K562 (cell line): ENCODE results near the gene CLEC4E. TPM values are rescaled to one million over a fixed set of nuclear protein-coding genes. Genes with fewer than 3 reads are reported as not detected.

Source experiments
- ATAC-seq: fragments of 200-7000 bp; cut with Tn5 transposase; 3 replicates; pipeline ENCODE4 v1.9.1; 2020; ENCODE audit warnings: moderate library complexity
- BruUV-seq: library from RNA; stranded (reverse); fragments of 400-500 nt; replicated peaks from 2 replicates; lab custom pipeline; 2021; lab: Mats Ljungman, UMichigan
- CTCF ChIA-PET: fragments of 300-600 bp; formaldehyde crosslinking; extraction: SDS; loops from one replicate; lab custom pipeline; 2021; ENCODE audit warnings: low intra/inter-chr PET ratio; lab: Yijun Ruan, JAX
- POLR2A ChIA-PET: fragments of 300-600, 350-650 bp; sonication (Branson Sonifier 250); formaldehyde crosslinking; extraction: SDS; loops from one replicate; lab custom pipeline; 2021; ENCODE audit warnings: antibody characterized with exemption, inconsistent platforms; lab: Yijun Ruan, JAX
- DNase-seq, 4 experiments: peaks; one replicate each; pipeline versions ENCODE4 v3.0.0 to v3.0.0-alpha.2; 2011 to 2018; ENCODE audit warnings: low spot score in 3 of 4, mixed read lengths in 3 of 4; ENCODE audit errors: extremely low read depth in 1 of 4
- FAIRE-seq: peaks from 2 replicates; lab custom pipeline; 2011; peaks lifted over from hg19 to GRCh38; lab: Jason Lieb, UNC
- H2AFZ ChIP-seq: 2 replicates; pipeline ENCODE4 v1.6.0; 2011; ENCODE audit warnings: low read depth, low read length, control low read depth, inconsistent platforms
- H3K27ac ChIP-seq: fragments of 200-600 bp; 3 replicates; pipeline ENCODE4 v1.8.0; 2011; ENCODE audit warnings: low read depth, mild to moderate bottlenecking, control low read depth, inconsistent platforms, low read length, moderate library complexity, mixed read lengths; ENCODE audit errors: extremely low read depth
- H3K27me3 ChIP-seq, 2 experiments: fragments of 300-600 bp in 1 of 2; 2 replicates in 1 of 2; 3 replicates in 1 of 2; pipeline versions ENCODE4 v1.6.0 to v1.8.0; 2011; ENCODE audit warnings: inconsistent platforms in 2 of 2, low read length in 2 of 2, mild to moderate bottlenecking in 1 of 2, mixed read lengths in 1 of 2, moderate library complexity in 1 of 2; ENCODE audit not compliant: control insufficient read depth in 2 of 2, insufficient read depth in 2 of 2
- H3K36me3 ChIP-seq: fragments of 300-600 bp; 3 replicates; pipeline ENCODE4 v1.8.0; 2011; ENCODE audit warnings: mild to moderate bottlenecking, low read length, inconsistent platforms; ENCODE audit not compliant: control insufficient read depth, insufficient read depth
- H3K4me1 ChIP-seq, 2 experiments: fragments of 200-600 bp in 1 of 2; replicated peaks in 1 of 2; 2 replicates in 1 of 2; 3 replicates in 1 of 2; pipeline versions ENCODE4 v1.5.1 to v1.8.0; 2011; ENCODE audit warnings: inconsistent platforms in 2 of 2, low read length in 2 of 2, mild to moderate bottlenecking in 1 of 2, mixed read lengths in 1 of 2, moderate library complexity in 1 of 2; ENCODE audit not compliant: control insufficient read depth in 2 of 2, insufficient read depth in 2 of 2
- H3K4me2 ChIP-seq: 2 replicates; pipeline ENCODE4 v1.6.1; 2011; ENCODE audit warnings: low read length, control low read depth, inconsistent platforms, mixed read lengths; ENCODE audit not compliant: insufficient read depth
- H3K4me3 ChIP-seq: fragments of 200-600 bp; sonication (generic), shearing (Covaris generic); 2 replicates; pipeline ENCODE4 v1.5.1; 2016; ENCODE audit warnings: control low read depth, inconsistent platforms
- H3K79me2 ChIP-seq: fragments of 200-600 bp; 3 replicates; pipeline ENCODE4 v1.8.0; 2011; ENCODE audit warnings: low read length, inconsistent platforms; ENCODE audit not compliant: control insufficient read depth, insufficient read depth
- H3K9ac ChIP-seq, 2 experiments: 2 replicates each; pipeline versions ENCODE4 v1.6.0 to v1.6.1; 2011; ENCODE audit warnings: low read depth in 2 of 2, low read length in 2 of 2, control low read depth in 1 of 2, inconsistent platforms in 1 of 2, mild to moderate bottlenecking in 1 of 2, mixed read lengths in 1 of 2; ENCODE audit not compliant: insufficient read depth in 1 of 2
- H3K9me1 ChIP-seq: one replicate; pipeline ENCODE4 v1.6.0; 2011; ENCODE audit warnings: inconsistent platforms, mild to moderate bottlenecking, low read length, moderate library complexity; ENCODE audit not compliant: control insufficient read depth, insufficient read depth
- H3K9me3 ChIP-seq: replicated peaks from 2 replicates; pipeline ENCODE4 v1.5.1; 2011; ENCODE audit warnings: low read depth, low read length, inconsistent platforms; ENCODE audit not compliant: control insufficient read depth, insufficient read depth
- H4K20me1 ChIP-seq: replicated peaks from 2 replicates; pipeline ENCODE4 v1.6.1; 2011; ENCODE audit warnings: low read length, inconsistent platforms, mixed read lengths; ENCODE audit not compliant: control insufficient read depth, insufficient read depth
- CREB5 ChIP-seq: fragments of 250-450 bp; sonication (Bioruptor Pico); IDR thresholded peaks from 2 replicates; pipeline ENCODE4 v1.5.0; 2020; ENCODE audit warnings: mild to moderate bottlenecking
- ESRRB ChIP-seq: fragments of 250-450 bp; sonication (Bioruptor Pico); IDR thresholded peaks from 2 replicates; pipeline ENCODE4 v1.5.0; 2020; ENCODE audit warnings: mild to moderate bottlenecking, moderate library complexity, borderline replicate concordance
- FIP1L1 ChIP-seq: fragments of 200-400 bp; formaldehyde crosslinking; IDR thresholded peaks from 2 replicates; pipeline ENCODE4 v1.6.1; 2018; ENCODE audit warnings: mild to moderate bottlenecking, low read depth, low read length; ENCODE audit not compliant: poor library complexity, severe bottlenecking
- FOXA3 ChIP-seq, 2 experiments: fragments of 450-650 bp in 1 of 2; sonication (generic) in 1 of 2; formaldehyde crosslinking; IDR thresholded peaks in 1 of 2; conservative IDR thresholded peaks in 1 of 2; 2 replicates each; pipeline versions ENCODE4 v1.4.0 to v1.8.0; 2020 to 2022; ENCODE audit warnings: mild to moderate bottlenecking in 2 of 2, missing genetic modification reagents in 1 of 2
- HMG20A ChIP-seq: fragments of 450-650 bp; formaldehyde crosslinking; conservative IDR thresholded peaks from 2 replicates; pipeline ENCODE4 v1.4.0; 2020; ENCODE audit warnings: mild to moderate bottlenecking, mixed read lengths
- HOXB6 ChIP-seq: fragments of 250-450 bp; sonication (Bioruptor Pico); IDR thresholded peaks from 2 replicates; pipeline ENCODE4 v1.5.1; 2022; ENCODE audit warnings: mild to moderate bottlenecking, borderline replicate concordance
- MAFK ChIP-seq: IDR thresholded peaks from 2 replicates; pipeline ENCODE4 v1.6.1; 2011; ENCODE audit warnings: low read length, improper control_type of control experiment
- NR2F6 ChIP-seq: fragments of 450-650 bp; formaldehyde crosslinking; IDR thresholded peaks from 2 replicates; pipeline ENCODE4 v1.4.0; 2020; ENCODE audit warnings: mild to moderate bottlenecking
- PHF20 ChIP-seq: fragments of 450-650 bp; IDR thresholded peaks from 2 replicates; pipeline ENCODE4 v1.6.1; 2018; ENCODE audit not compliant: partially characterized antibody
- TCFL5 ChIP-seq: fragments of 250-450 bp; sonication (Bioruptor Pico); conservative IDR thresholded peaks from 2 replicates; pipeline ENCODE4 v1.6.1; 2021; ENCODE audit warnings: mild to moderate bottlenecking, moderate library complexity, matching md5 sums
- YY1 ChIP-seq, 3 experiments: IDR thresholded peaks; 2 replicates each; pipeline ENCODE4 v1.6.1; 2011; ENCODE audit warnings: low read length in 2 of 3, mild to moderate bottlenecking in 2 of 3, moderate library complexity in 2 of 3, borderline replicate concordance in 1 of 3, control low read depth in 1 of 3, low read depth in 1 of 3; ENCODE audit not compliant: insufficient read depth in 3 of 3, insufficient replicate concordance in 2 of 3, control insufficient read depth in 1 of 3, insufficient read length in 1 of 3; ENCODE audit errors: extremely low read depth in 1 of 3
- ZBTB26 ChIP-seq: fragments of 450-650 bp; formaldehyde crosslinking; IDR thresholded peaks from 2 replicates; pipeline ENCODE4 v1.4.0; 2022; ENCODE audit warnings: missing genetic modification characterization
- ZHX1 ChIP-seq: fragments of 150-350 bp; conservative IDR thresholded peaks from 2 replicates; pipeline ENCODE4 v1.6.1; 2014; ENCODE audit warnings: low read length
- ZNF75A ChIP-seq: fragments of 450-650 bp; formaldehyde crosslinking; IDR thresholded peaks from 2 replicates; pipeline ENCODE4 v1.4.0; 2020; ENCODE audit warnings: mild to moderate bottlenecking
- WGBS: fragments of 100-300 bp; shearing (Covaris generic); methylation state at CpG from one replicate; pipeline ENCODE4 v1.1.6; 2016; ENCODE audit warnings: low coverage, mixed read lengths; ENCODE audit not compliant: insufficient coverage; ENCODE audit errors: missing lambda C conversion rate; 5-methylcytosine and 5-hydroxymethylcytosine counted together
- in situ Hi-C: fragments of 300-500 bp; cut with MboI; formaldehyde crosslinking; loops from 4 replicates; pipeline ENCODE4 v1.15.0; 2018; ENCODE audit warnings: inconsistent platforms, mixed read lengths
- intact Hi-C: fragments of 100-400 bp; cut with micrococcal nuclease; formaldehyde crosslinking; loops from 2 replicates; pipeline ENCODE4 v1.14.2; 2022
- polyA plus RNA-seq, 8 experiments: library from polyadenylated mRNA; depleted of rRNA in 4 of 8; stranded (reverse) in 5 of 8; unstranded in 3 of 8; fragments of >200 nt; fragmentation: Nextera tagmentation in 2 of 8; fragmentation: Illumina TruSeq in 1 of 8; extraction: Ambion mirVana in 2 of 8; extraction: Trizol in 1 of 8; gene quantifications; 2 replicates each; pipeline versions ENCODE4 v1.2.1 to v1.2.3, GENCODE V29; 2011 to 2014; ENCODE audit warnings: inconsistent platforms in 1 of 8, missing spikeins in 1 of 8
- total RNA-seq, 7 experiments: library from RNA; depleted of rRNA in 6 of 7; stranded (reverse); fragments of >200 nt in 6 of 7; fragmentation: Illumina TruSeq in 2 of 7; extraction: Trizol in 2 of 7; gene quantifications; 2 replicates each; pipeline versions ENCODE4 v1.2.1 to v1.2.3, GENCODE V29; 2011 to 2021; ENCODE audit warnings: low replicate concordance in 1 of 7

The CLEC4E gene
- total and polyA plus RNA-seq, 9 of the 15 experiments (the other 6 are each of a cell fraction or from before 2014, with no cell fraction given): not detected

- in situ Hi-C loops: no loop called here
- no peak for DNase-seq
- Histone ChIP-seq H3K4me1 (no peaks in the 10 kb centered on the region), H2AFZ (no peak overlapping the region), H3K9ac (no peak overlapping the region), H3K4me3 (no peak overlapping the region), H3K27ac (no peak overlapping the region), H3K79me2 (no peaks in the 10 kb centered on the region), H3K9me3 (no peaks in the 10 kb centered on the region), H3K36me3 (no peaks in the 10 kb centered on the region), H3K4me2 (no peak overlapping the region), H3K27me3 (no peaks in the 10 kb centered on the region), H4K20me1 (no peaks in the 10 kb centered on the region), H3K9me1 (no peaks in the 10 kb centered on the region)
- POLR2A ChIA-PET: no interaction called here
- intact Hi-C loops: no loop called here
- ATAC-seq: no peak
- 5% methylated on average over 5 of the region's 5 CpGs for WGBS
- FAIRE-seq: no peak
- BruUV-seq: no TSS peak
- CTCF ChIA-PET: no interaction called here
- no peak for TF ChIP-seq FIP1L1
- TF ChIP-seq CREB5 (CRISPR knock-in tag): no peak
- no peak for TF ChIP-seq ZNF75A (CRISPR knock-in tag)
- TF ChIP-seq HOXB6 (CRISPR knock-in tag): no peak
- no peak for TF ChIP-seq NR2F6 (CRISPR knock-in tag)
- TF ChIP-seq PHF20: no peak
- no peak for TF ChIP-seq ESRRB
- no peak for TF ChIP-seq HMG20A (CRISPR knock-in tag)
- TF ChIP-seq MAFK: peak; percentile 36; the same call in 1 of the 2 replicates
- TF ChIP-seq ZHX1: no peak
- no peak for TF ChIP-seq YY1 (IDR thresholded peaks at IDR 0.05; ENCODE audit: borderline replicate concordance in 1 of 3, control insufficient read depth in 1 of 3, extremely low read depth in 1 of 3, insufficient read depth in 3 of 3, insufficient read length in 1 of 3, insufficient replicate concordance in 2 of 3, low read depth in 1 of 3, low read length in 2 of 3)
- TF ChIP-seq TCFL5 (CRISPR knock-in tag): no peak
- no peak for TF ChIP-seq ZBTB26 (CRISPR knock-in tag)
- TF ChIP-seq FOXA3 (CRISPR knock-in tag; conservative IDR thresholded peaks at IDR 0.05 in 1 of 2, IDR thresholded peaks at IDR 0.05 in 1 of 2): no peak
These were observed 13.9 kb upstream of the CLEC4E start for GRCh38 chr12:8554451-8555195.
